Left ventricle myocardium superior (tissue), 1 donor: Measurements from ENCODE around the gene TAOK3. TPM values are rescaled to one million over a fixed set of nuclear protein-coding genes. Genes with fewer than 3 reads are reported as not detected.

Experiments used
- ATAC-seq: fragments of 200-7000 bp; cut with Tn5 transposase; one replicate; pipeline ENCODE4 v1.9.1; 2020; ENCODE audit warnings: mild to moderate bottlenecking, moderate library complexity
- DNase-seq: peaks from one replicate; pipeline ENCODE4 v3.0.0-alpha.2; 2020
- intact Hi-C: fragments of 100-400 bp; cut with micrococcal nuclease; formaldehyde crosslinking; loops from one replicate; pipeline ENCODE4 v1.11.0; 2022
- total RNA-seq: library from RNA; stranded (reverse); fragmentation: NEBNext Ultra II Directional; extraction: Animal tissue kit (Norgen Biotek cat#: 25700); gene quantifications from one replicate; pipeline ENCODE4 v1.2.1, GENCODE V29; 2021
- donor health status: DM: no; HTN: yes; CAD: no; lungs with severe emphysema.

The TAOK3 gene
- total RNA-seq, 1 donor from 2014 or later, result 20.2 TPM

- DNase-seq, result no peak
- intact Hi-C loops, result no loop called here
- no peak for ATAC-seq
Measured at GRCh38 chr12:118350908-118351559, 21.7 kb downstream of the TAOK3 start.

GRCh38 chr12:118347916-118348315 lies 24.8 kb downstream of the TAOK3 start:
- DNase-seq (no peak), ATAC-seq (no peak)
- intact Hi-C loops, result no loop called here

- intact Hi-C loops, result no loop called here
- peak; percentile 69 for ATAC-seq
- peak; percentile 21 for DNase-seq
Measured at GRCh38 chr12:118346895-118347294, 25.8 kb downstream of the TAOK3 start.

GRCh38 chr12:118345355-118345754 lies 27.4 kb downstream of the TAOK3 start:
- ATAC-seq (no peak), DNase-seq (no peak)
- intact Hi-C loops, result no loop called here

- intact Hi-C loops, result no loop called here
- no peak for DNase-seq
- no peak for ATAC-seq
Measured at GRCh38 chr12:118344829-118345228, 27.9 kb downstream of the TAOK3 start.

- DNase-seq (no peak), ATAC-seq (no peak)
- intact Hi-C loops, result no loop called here
Measured at GRCh38 chr12:118342090-118342489, 30.6 kb downstream of the TAOK3 start.

GRCh38 chr12:118337194-118337838 lies 35.4 kb downstream of the TAOK3 start:
- ATAC-seq (no peak), DNase-seq (no peak)
- intact Hi-C loops, result no loop called here

GRCh38 chr12:118336123-118336522 lies 36.6 kb downstream of the TAOK3 start:
- ATAC-seq, result no peak

GRCh38 chr12:118334939-118335567 lies 37.7 kb downstream of the TAOK3 start:
- intact Hi-C loops, result no loop called here
- DNase-seq, result no peak
- ATAC-seq, result no peak

More at GRCh38 chr12:118336123-118336522, 36.6 kb downstream of the TAOK3 start:
- intact Hi-C loops, result no loop called here
- DNase-seq, result no peak

GRCh38 chr12:118334241-118334640 lies 38.5 kb downstream of the TAOK3 start:
- intact Hi-C loops, result no loop called here
- ATAC-seq, result no peak
- no peak for DNase-seq

GRCh38 chr12:118332511-118332910 lies 40.2 kb downstream of the TAOK3 start:
- DNase-seq, result no peak
- intact Hi-C loops, result no loop called here
- ATAC-seq, result no peak

GRCh38 chr12:118330421-118331018 lies 42.2 kb downstream of the TAOK3 start:
- DNase-seq (no peak), ATAC-seq (peak; percentile 66)
- intact Hi-C loops, result no loop called here

- intact Hi-C loops, result no loop called here
- DNase-seq, result no peak
- ATAC-seq, result no peak
Measured at GRCh38 chr12:118328486-118329330, 44.0 kb downstream of the TAOK3 start.

GRCh38 chr12:118327391-118327790 lies 45.3 kb downstream of the TAOK3 start:
- DNase-seq, result no peak
- no peak for ATAC-seq
- intact Hi-C loops, result no loop called here

- ATAC-seq (no peak), DNase-seq (no peak)
- intact Hi-C loops, result no loop called here
Measured at GRCh38 chr12:118326991-118327390, 45.7 kb downstream of the TAOK3 start.

GRCh38 chr12:118325081-118325480 lies 47.6 kb downstream of the TAOK3 start:
- intact Hi-C loops, result no loop called here
- no peak for ATAC-seq
- DNase-seq, result no peak

- ATAC-seq, result no peak
- intact Hi-C loops, result no loop called here
- no peak for DNase-seq
Measured at GRCh38 chr12:118319627-118320026, 53.1 kb downstream of the TAOK3 start.

- intact Hi-C loops, result no loop called here
- ATAC-seq (no peak), DNase-seq (no peak)
Measured at GRCh38 chr12:118318744-118319143, 54.0 kb downstream of the TAOK3 start.

- no peak for ATAC-seq
- intact Hi-C loops, result no loop called here
Measured at GRCh38 chr12:118317729-118318128, 55.0 kb downstream of the TAOK3 start.

More at GRCh38 chr12:118317729-118318128, 55.0 kb downstream of the TAOK3 start:
- no peak for DNase-seq
